H1 (cell line): ENCODE results near the gene TACC2. TPM values are rescaled to one million over a fixed set of nuclear protein-coding genes. Genes with fewer than 3 reads are reported as not detected.

ENCODE experiments used
- CTCF ChIA-PET: fragments of 300-600 bp; sonication (Branson Sonifier 250); formaldehyde crosslinking; loops from one replicate; lab custom pipeline; 2021; ENCODE audit not compliant: partially characterized antibody; lab: Charles Lee
- POLR2A ChIA-PET: fragments of 300-600 bp; sonication (Branson Sonifier 250); formaldehyde crosslinking; loops from one replicate; lab custom pipeline; 2021; ENCODE audit warnings: inconsistent platforms; ENCODE audit not compliant: partially characterized antibody; lab: Charles Lee
- DNase-seq, 2 experiments: peaks; one replicate each; pipeline versions ENCODE4 v3.0.0 to v3.0.0-alpha.2; 2010 to 2022; ENCODE audit warnings: low spot score in 2 of 2, low read depth in 1 of 2, mixed read lengths in 1 of 2
- FAIRE-seq: peaks from 2 replicates; lab custom pipeline; 2011; peaks lifted over from hg19 to GRCh38; lab: Jason Lieb, UNC
- H2AFZ ChIP-seq: 2 replicates; pipeline ENCODE4 v1.8.1; 2012; ENCODE audit warnings: low read length, inconsistent platforms
- H2AK5ac ChIP-seq: 2 replicates; pipeline ENCODE4 v1.6.1; 2013; ENCODE audit warnings: low read depth, low read length
- H2BK120ac ChIP-seq: replicated peaks from 2 replicates; pipeline ENCODE3; 2013; ENCODE audit warnings: low read depth, low read length, inconsistent platforms
- H2BK12ac ChIP-seq: 2 replicates; pipeline ENCODE4 v1.6.1; 2013; ENCODE audit warnings: low read depth, low read length
- H2BK15ac ChIP-seq: 2 replicates; pipeline ENCODE4 v1.6.1; 2013; ENCODE audit warnings: low read length
- H2BK20ac ChIP-seq: 2 replicates; pipeline ENCODE4 v1.6.1; 2013; ENCODE audit warnings: low read length
- H2BK5ac ChIP-seq: 2 replicates; pipeline ENCODE4 v1.6.1; 2013; ENCODE audit warnings: low read depth, low read length
- H3K14ac ChIP-seq: 2 replicates; pipeline ENCODE4 v1.6.1; 2013; ENCODE audit warnings: inconsistent platforms; ENCODE audit not compliant: insufficient read length
- H3K18ac ChIP-seq: 2 replicates; pipeline ENCODE4 v1.6.1; 2013; ENCODE audit warnings: low read length; ENCODE audit errors: extremely low read depth
- H3K23ac ChIP-seq: 2 replicates; pipeline ENCODE4 v1.6.1; 2013; ENCODE audit warnings: inconsistent platforms; ENCODE audit not compliant: insufficient read length
- H3K23me2 ChIP-seq: 2 replicates; pipeline ENCODE4 v1.6.1; 2013; ENCODE audit warnings: low read depth, low read length
- H3K27ac ChIP-seq: 2 replicates; pipeline ENCODE4 v1.6.1; 2011; ENCODE audit warnings: low read depth, low read length, inconsistent platforms
- H3K27me3 ChIP-seq, 4 experiments: replicated peaks in 1 of 4; 1 replicate in 1 of 4; 2 replicates in 3 of 4; pipeline versions ENCODE4 v1.6.1 to v1.8.1; 2011 to 2013; ENCODE audit warnings: low read length in 3 of 4, mild to moderate bottlenecking in 3 of 4, inconsistent platforms in 2 of 4, mixed read lengths in 2 of 4, moderate library complexity in 1 of 4; ENCODE audit not compliant: control insufficient read depth in 3 of 4, insufficient read depth in 3 of 4; ENCODE audit errors: extremely low read depth in 1 of 4
- H3K36me3 ChIP-seq, 4 experiments: 2 replicates each; pipeline versions ENCODE4 v1.6.1 to v1.8.1; 2011 to 2013; ENCODE audit warnings: mild to moderate bottlenecking in 4 of 4, low read length in 3 of 4, moderate library complexity in 2 of 4, control low read depth in 1 of 4, inconsistent platforms in 1 of 4; ENCODE audit not compliant: insufficient read depth in 4 of 4, control insufficient read depth in 2 of 4
- H3K4ac ChIP-seq: replicated peaks from 2 replicates; pipeline ENCODE3; 2013; ENCODE audit warnings: low read length, low read depth, mixed read lengths, inconsistent platforms; ENCODE audit not compliant: insufficient read length
- H3K4me1 ChIP-seq, 4 experiments: replicated peaks in 1 of 4; 1 replicate in 1 of 4; 2 replicates in 3 of 4; pipeline versions ENCODE4 v1.6.1 to v1.8.1; 2011 to 2013; ENCODE audit warnings: low read length in 3 of 4, inconsistent platforms in 2 of 4, mixed read lengths in 1 of 4; ENCODE audit not compliant: insufficient read depth in 4 of 4, control insufficient read depth in 3 of 4
- H3K4me2 ChIP-seq, 2 experiments: 2 replicates each; pipeline versions ENCODE4 v1.6.1 to v1.8.1; 2011 to 2013; ENCODE audit warnings: low read depth in 2 of 2, low read length in 2 of 2, control low read depth in 1 of 2, inconsistent platforms in 1 of 2, mild to moderate bottlenecking in 1 of 2; ENCODE audit not compliant: insufficient read depth in 1 of 2
- H3K4me3 ChIP-seq, 4 experiments: fragments of 200-600, 300-600 bp in 1 of 4; sonication (generic), shearing (Covaris generic), sonication (Bioruptor Twin) in 1 of 4; 2 replicates each; pipeline versions ENCODE4 v1.5.1 to v1.8.1; 2011 to 2016; ENCODE audit warnings: low read length in 4 of 4, low read depth in 3 of 4, control low read depth in 2 of 4, inconsistent platforms in 2 of 4, mild to moderate bottlenecking in 2 of 4, mixed read lengths in 1 of 4, moderate library complexity in 1 of 4; ENCODE audit not compliant: insufficient read depth in 2 of 4; ENCODE audit errors: extremely low read depth in 1 of 4
- H3K56ac ChIP-seq: replicated peaks from 2 replicates; pipeline ENCODE3; 2013; ENCODE audit warnings: low read depth, mild to moderate bottlenecking, mixed read lengths, low read length, inconsistent platforms; ENCODE audit not compliant: insufficient read length
- H3K79me1 ChIP-seq: 2 replicates; pipeline ENCODE4 v1.6.1; 2013; ENCODE audit warnings: low read depth, low read length, control low read depth
- H3K79me2 ChIP-seq, 2 experiments: 2 replicates each; pipeline versions ENCODE4 v1.6.1 to v1.8.1; 2012 to 2013; ENCODE audit warnings: low read length in 2 of 2, mild to moderate bottlenecking in 2 of 2, inconsistent platforms in 1 of 2; ENCODE audit not compliant: insufficient read depth in 2 of 2, control insufficient read depth in 1 of 2
- H3K9ac ChIP-seq, 4 experiments: replicated peaks in 1 of 4; 1 replicate in 1 of 4; 2 replicates in 3 of 4; pipeline versions ENCODE4 v1.6.1 to v1.8.1; 2011 to 2013; ENCODE audit warnings: low read depth in 3 of 4, low read length in 3 of 4, control low read depth in 2 of 4, mild to moderate bottlenecking in 2 of 4, moderate library complexity in 2 of 4, inconsistent platforms in 1 of 4; ENCODE audit errors: extremely low read depth in 1 of 4
- H3K9me3 ChIP-seq, 2 experiments: 2 replicates each; pipeline versions ENCODE4 v1.6.1 to v1.8.1; 2012 to 2013; ENCODE audit warnings: mild to moderate bottlenecking in 2 of 2, moderate library complexity in 2 of 2, control low read depth in 1 of 2, inconsistent platforms in 1 of 2, low read depth in 1 of 2, low read length in 1 of 2, mixed read lengths in 1 of 2; ENCODE audit not compliant: insufficient read depth in 2 of 2
- H4K20me1 ChIP-seq, 2 experiments: replicated peaks in 1 of 2; 2 replicates each; pipeline versions ENCODE3 to v1.8.1; 2011 to 2013; ENCODE audit warnings: inconsistent platforms in 2 of 2, low read length in 2 of 2, mild to moderate bottlenecking in 1 of 2; ENCODE audit not compliant: insufficient read depth in 2 of 2, control insufficient read depth in 1 of 2
- H4K5ac ChIP-seq: 2 replicates; pipeline ENCODE4 v1.6.1; 2013; ENCODE audit warnings: low read length, low read depth, mixed read lengths, inconsistent platforms; ENCODE audit not compliant: insufficient read length
- H4K8ac ChIP-seq: 2 replicates; pipeline ENCODE4 v1.8.0; 2013; ENCODE audit warnings: mild to moderate bottlenecking, moderate library complexity, low read length, inconsistent platforms; ENCODE audit not compliant: insufficient read depth; ENCODE audit errors: extremely low read depth
- H4K91ac ChIP-seq: replicated peaks from 2 replicates; pipeline ENCODE3; 2013; ENCODE audit warnings: low read length, mixed read lengths, inconsistent platforms; ENCODE audit not compliant: insufficient read length
- GABPA ChIP-seq: IDR thresholded peaks from 2 replicates; pipeline ENCODE4 v1.6.1; 2011; ENCODE audit warnings: mild to moderate bottlenecking, low read length, moderate library complexity, borderline replicate concordance; ENCODE audit not compliant: insufficient read depth
- SIRT6 ChIP-seq: IDR thresholded peaks from one replicate; pipeline ENCODE4 v1.7.1; 2012; ENCODE audit warnings: low read length, inconsistent platforms
- WGBS, 2 experiments: shearing (Covaris generic) in 1 of 2; methylation state at CpG; one replicate each; pipeline versions ENCODE4 v1.1.6 to v1.1.7; 2013 to 2015; ENCODE audit warnings: low lambda C conversion rate in 2 of 2, mixed read lengths in 2 of 2, inconsistent platforms in 1 of 2, low coverage in 1 of 2, missing lambda C conversion rate in 1 of 2; ENCODE audit not compliant: insufficient replicate concordance in 2 of 2, insufficient coverage in 1 of 2, insufficient read length in 1 of 2; ENCODE audit errors: extremely low coverage in 1 of 2, missing lambda C conversion rate in 1 of 2; 5-methylcytosine and 5-hydroxymethylcytosine counted together
- polyA plus RNA-seq, 7 experiments: library from polyadenylated mRNA; depleted of rRNA in 3 of 7; stranded (reverse) in 5 of 7; unstranded in 2 of 7; fragments of >200 nt in 5 of 7; fragments of 200-250 nt in 2 of 7; gene quantifications; 1 replicate in 5 of 7; 2 replicates in 1 of 7; 4 replicates in 1 of 7; pipeline versions ENCODE4 v1.2.1 to v1.2.3, GENCODE V29; 2011 to 2013; ENCODE audit warnings: missing spikeins in 2 of 7, mixed read lengths in 2 of 7
- total RNA-seq: library from RNA; stranded (reverse); fragmentation: NEBNext Ultra II Directional; extraction: Animal tissue kit (Norgen Biotek cat#: 25700); gene quantifications from 2 replicates; pipeline ENCODE4 v1.2.1, GENCODE V29; 2021
- TF ChIP-seq, protein P1 (sequence below): IDR thresholded peaks from 2 replicates; pipeline ENCODE4 v1.6.1; 2012; ENCODE audit warnings: inconsistent platforms

Gene TACC2
- total and polyA plus RNA-seq, 2 of the 8 experiments (the other 6 are each of a cell fraction or from before 2014, with no cell fraction given) = 21.2 to 46.6 TPM

DNA sequence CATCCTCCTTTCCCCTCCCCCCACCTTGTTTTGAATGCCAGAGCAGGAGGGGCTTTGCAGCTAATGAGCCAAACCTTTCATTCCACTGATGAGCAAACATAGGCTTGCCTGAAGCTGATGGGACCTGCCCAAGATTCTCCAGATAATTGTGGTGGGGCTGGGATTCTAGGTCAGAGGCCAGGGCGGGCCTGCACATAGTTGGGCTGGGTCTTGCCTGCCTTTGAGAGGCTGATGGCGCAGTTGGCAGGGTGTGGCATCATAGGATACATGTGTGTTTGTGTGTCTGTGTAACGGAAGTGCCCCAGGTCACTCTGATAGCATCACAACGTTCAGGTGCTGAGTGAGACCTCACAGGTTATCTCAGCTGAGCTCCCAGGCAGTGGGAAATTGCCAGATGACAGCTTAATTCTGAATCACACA lies 305.0 kb downstream of the TACC2 start:
- no peaks in the 10 kb centered on the region for H4K20me1 ChIP-seq
- no peak overlapping the region for H2BK15ac ChIP-seq
- POLR2A ChIA-PET = interaction anchor here (1.0 kb wide), 1 partner anchor 11 kb away, joined by 3 read pairs; no protein-coding TSS in a partner anchor
- H3K56ac ChIP-seq = no peak overlapping the region
- H4K91ac ChIP-seq = no peak overlapping the region
- no peak overlapping the region for H2BK20ac ChIP-seq
- H3K18ac ChIP-seq = no peak overlapping the region
- peak overlapping the region; percentile 66; the same call in 1 of the 2 replicates for H2BK5ac ChIP-seq
- no peak overlapping the region for H2AFZ ChIP-seq
- no peaks in the 10 kb centered on the region for H3K27me3 ChIP-seq
- no peaks in the 10 kb centered on the region for H3K79me1 ChIP-seq
- no peak overlapping the region for H3K27ac ChIP-seq
- no peak overlapping the region for H2BK120ac ChIP-seq
- H2BK12ac ChIP-seq = no peak overlapping the region
- CTCF ChIA-PET = interaction anchor here (1.0 to 3.2 kb wide), 9 partner anchors 10 to 272 kb away, joined by 3 to 19 read pairs (median 4); partner anchors contain the start of gene BTBD16
- no peak overlapping the region for H3K4me2 ChIP-seq
- no peak overlapping the region for H3K9ac ChIP-seq
- H3K4ac ChIP-seq = no peak overlapping the region
- H3K36me3 ChIP-seq = no peaks in the 10 kb centered on the region
- no peaks in the 10 kb centered on the region for H3K23me2 ChIP-seq
- no peak overlapping the region for H4K5ac ChIP-seq
- 98% methylated on average over 4 of the region's 4 CpGs; no CpG with 5 or more reads in 1 of the 2 experiments for WGBS, 2 experiments
- H3K9me3 ChIP-seq = no peaks in the 10 kb centered on the region
- H4K8ac ChIP-seq = no peak overlapping the region
- H3K4me1 ChIP-seq = peaks cover 0 to 2% (median under 1%) of the 10 kb centered on the region in 4 experiments
- no peak overlapping the region for H3K23ac ChIP-seq
- no peaks in the 10 kb centered on the region for H3K79me2 ChIP-seq
- 0 out of 2 replicates have a peak overlapping the region, but pooled peaks have one; percentile 41 for H2AK5ac ChIP-seq
- no peak for DNase-seq
- TF ChIP-seq SIRT6 = no peak
- no peak for TF ChIP-seq GABPA
- TF ChIP-seq, protein P1, sequence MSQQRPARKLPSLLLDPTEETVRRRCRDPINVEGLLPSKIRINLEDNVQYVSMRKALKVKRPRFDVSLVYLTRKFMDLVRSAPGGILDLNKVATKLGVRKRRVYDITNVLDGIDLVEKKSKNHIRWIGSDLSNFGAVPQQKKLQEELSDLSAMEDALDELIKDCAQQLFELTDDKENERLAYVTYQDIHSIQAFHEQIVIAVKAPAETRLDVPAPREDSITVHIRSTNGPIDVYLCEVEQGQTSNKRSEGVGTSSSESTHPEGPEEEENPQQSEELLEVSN = no peak
- no peak for FAIRE-seq
- H3K14ac ChIP-seq = no peak overlapping the region
- no peak overlapping the region for H3K4me3 ChIP-seq
